Suppressor macrophage treated with lipopolysaccharide for 1 hour (primary cell): ENCODE measurements around the gene AGBL4.

Experiments
- DNase-seq, 3 donors: peaks; one replicate each; pipeline ENCODE4 v3.0.0-alpha.2; 2020 to 2022

AGBL4 gene

DNA sequence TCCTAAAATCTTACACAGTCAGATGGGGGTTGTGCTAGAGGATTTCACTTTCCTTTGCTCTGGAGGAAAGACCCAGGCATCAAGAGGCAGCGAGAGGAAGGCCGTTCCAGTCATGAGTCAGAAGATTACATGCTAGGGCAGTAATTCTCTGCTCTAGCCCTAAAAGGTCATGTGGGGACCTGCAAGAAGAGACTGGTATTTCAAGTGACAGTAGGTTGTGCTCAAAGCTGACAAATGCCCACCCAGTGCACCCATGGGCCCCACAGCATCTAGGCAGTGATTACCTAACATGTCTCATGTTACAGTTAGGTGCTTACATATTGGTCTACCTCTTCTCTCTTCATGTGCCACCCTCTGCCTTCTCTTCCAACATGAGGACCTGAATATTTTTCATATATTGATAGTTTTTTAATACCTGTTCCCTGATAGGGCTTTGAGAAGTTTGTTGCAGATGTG, 1147.4 kb downstream of the AGBL4 start:
- peak; percentile 14 to 27 (median 27) for DNase-seq

DNA sequence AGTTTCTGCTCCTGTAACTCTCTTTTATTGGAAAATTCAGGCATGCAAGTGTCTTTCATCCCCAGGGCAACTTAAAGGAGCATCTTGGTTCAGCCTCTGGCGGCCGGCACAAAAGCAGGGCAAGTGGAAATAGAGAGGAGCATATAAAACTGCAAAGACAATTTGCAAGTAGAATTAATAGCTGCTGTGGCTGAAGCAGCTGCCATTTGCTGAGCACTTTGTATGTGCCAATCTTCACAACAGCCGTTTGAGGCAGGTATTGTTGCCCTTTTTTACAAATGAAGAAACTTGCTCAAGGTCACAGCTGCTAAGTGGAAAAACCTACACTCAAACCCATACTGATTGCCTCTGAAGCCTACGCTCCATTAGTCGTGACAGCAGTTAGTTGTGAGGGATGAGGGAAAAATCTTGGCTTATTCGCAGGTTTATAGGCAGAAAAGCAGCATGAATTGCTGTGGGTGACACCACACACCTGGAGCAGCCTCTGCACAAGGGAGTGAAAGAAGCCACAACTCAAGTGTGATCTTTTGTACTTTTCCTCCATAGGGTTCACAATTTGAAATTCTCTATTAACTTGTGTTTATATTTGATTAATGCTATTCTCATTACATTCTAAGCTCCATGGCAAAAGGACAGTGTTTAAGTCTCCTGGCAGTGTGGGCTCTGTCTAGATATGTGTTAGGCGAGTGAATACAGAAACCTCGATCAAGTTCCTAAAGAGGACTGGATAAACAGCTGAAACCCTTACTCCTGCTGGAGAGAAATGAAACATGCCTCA, 1148.0 kb downstream of the AGBL4 start:
- no peak for DNase-seq

DNA sequence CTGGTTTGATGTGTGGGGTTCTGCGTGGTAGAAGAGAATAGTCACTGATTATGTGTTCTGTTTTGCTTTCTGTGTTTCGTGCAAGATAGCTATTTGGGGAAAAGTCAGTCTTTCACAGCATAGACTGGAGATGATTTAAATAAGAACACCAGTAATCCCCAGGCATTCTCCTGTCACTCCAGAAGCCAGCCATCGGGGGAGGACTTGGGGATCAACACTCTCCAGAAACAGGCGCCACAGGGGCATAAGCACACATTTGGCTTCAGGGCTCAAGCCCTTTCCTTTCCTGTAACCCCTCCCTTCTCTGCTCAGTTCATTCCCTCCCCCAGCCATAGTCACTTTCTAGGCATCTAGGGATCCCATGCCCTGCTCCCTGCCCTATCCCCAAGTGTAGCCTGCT, 1149.8 kb downstream of the AGBL4 start:
- no peak for DNase-seq

DNA sequence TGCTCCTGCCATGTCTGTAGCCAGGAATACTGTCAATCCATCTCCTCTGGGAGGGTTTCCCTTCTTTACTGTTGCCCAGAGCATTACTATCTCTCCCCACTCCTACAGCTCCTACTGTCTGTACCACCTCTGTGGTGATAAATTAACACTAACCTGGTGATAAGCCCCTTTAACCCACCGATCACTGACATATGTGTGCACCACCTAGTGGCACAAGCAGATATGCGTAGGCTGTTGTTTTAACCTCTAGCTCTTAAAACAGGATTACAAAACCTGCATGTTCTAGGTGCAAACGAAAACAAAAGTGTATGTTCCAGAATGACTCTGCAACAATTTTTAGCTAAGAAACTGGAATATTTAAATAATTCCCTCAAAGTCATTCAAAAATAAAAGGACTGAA, 1153.2 kb downstream of the AGBL4 start:
- DNase-seq: peak in 1 of 3 donors; percentile 12

DNA sequence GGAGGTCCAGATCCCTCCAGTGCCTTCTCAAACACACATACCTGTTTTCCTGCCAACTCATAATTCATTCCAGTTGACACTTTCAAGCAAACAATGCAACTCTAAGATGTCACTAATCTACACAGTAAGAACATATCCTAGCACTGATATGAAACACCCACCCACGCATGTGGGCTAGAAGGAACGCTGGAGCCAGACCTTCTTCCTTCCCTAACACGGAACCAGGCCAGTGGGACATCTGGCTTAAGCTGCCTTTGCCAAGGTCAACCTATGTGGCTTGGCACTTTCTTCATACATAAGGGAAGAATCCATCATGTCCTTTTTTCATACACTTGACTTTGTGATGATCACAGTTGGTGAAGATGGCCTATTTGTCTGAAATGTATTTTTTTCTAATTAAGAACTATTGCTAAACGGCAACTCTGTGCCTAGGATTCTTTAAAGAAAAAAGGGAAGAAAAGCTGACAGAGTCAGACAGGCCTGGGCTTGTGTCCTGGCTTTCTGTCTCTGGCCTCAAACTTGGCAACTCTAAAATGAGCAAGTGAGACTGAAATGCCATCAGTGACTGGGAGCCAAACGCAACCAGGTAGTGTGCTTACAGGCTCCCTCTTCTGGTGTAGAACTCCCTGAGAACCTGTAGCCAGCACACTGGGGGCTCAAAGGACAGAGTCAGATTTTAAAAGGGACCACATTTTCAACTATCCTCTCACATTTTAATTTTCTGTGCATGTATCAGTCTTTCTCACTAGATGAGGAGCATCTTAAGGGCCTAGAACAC, 1154.4 kb downstream of the AGBL4 start:
- no peak for DNase-seq

DNA sequence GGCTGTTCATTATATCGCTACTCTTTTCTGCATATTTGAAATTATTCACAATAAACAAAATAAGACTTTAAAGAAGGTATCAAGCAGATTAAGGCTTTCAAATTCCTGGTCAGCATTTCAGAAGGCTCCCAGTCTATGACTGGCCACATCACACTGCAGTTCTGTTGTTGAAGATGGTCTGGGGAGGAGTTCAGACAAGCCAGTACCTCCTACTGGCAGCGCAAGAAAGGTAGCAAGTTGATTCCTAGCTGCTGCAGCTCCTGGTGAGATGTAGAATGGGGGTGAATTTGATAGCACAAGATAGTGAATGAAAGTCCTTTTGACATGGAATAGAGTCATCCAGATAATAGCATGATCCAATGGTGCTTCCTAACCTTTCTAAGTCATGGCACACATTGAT, 1158.8 kb downstream of the AGBL4 start:
- no peak for DNase-seq

DNA sequence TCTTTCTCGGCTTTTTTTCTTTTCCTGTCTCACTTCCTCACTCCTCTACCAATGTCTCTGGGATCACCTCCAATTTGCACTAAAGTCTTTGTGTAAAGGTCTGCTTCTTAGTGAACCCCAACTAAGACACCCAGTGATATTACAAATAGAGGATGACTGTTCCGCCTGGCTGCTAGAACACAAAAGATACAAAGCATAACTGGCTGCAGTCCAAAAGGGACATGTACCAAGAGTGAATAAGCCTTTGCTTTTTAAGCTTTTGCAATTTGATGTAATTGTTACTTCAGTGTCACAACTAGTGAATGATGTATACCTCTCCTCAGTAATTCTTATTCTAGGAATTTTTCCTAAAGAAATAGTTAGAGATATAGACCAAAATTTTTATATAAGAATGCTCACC, 1164.3 kb downstream of the AGBL4 start:
- no peak for DNase-seq

DNA sequence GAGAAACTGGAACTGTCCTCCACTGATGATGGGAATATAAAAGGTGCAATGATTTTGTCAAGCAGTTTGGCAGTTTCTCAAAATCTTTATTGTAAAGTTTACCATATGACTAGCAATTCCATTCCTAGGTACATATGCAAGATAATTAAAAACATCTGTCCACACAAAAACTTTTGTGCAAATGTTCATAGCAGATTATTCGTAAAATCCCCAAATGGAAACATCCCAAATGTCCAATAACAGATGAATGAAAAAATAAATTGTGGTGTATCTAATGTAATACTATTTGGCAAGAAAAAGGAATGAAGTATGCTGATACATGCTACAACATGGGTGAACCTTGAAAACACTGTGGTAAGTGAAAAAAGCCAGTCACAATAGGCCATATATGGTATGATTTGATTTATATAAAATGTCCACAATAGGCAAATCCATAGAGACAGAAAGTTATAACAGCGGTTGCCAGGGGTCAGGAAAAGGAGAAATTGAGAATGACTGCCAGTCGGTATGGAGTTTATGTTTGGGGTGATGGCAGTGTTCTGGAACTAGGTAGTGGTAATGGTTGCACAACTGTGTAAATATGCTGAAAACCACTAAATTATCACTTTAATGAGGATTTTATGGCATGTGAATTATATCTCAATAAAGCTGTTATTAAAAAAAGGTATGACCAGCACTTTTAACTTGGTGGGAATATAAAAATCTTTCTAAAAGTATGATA, 1165.4 kb downstream of the AGBL4 start:
- DNase-seq: no peak

DNA sequence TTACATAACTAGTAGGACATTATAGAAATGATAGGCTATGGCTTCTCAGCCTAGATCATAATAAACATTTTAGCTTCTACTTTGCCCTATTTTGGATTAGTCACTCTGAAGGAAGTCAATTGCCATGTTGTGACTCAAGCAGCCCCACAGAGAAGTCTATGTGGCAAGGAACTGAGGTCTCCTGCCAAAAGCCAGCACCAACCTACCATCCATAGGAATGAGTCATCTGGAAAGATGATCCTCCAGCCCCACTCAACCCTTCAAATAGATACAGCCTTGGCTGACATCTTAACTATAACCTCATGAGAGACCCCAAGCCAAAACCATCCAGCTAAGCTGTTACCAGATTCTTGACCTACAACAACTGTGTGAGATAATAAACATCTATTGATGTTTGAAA, 1170.7 kb downstream of the AGBL4 start:
- DNase-seq: peak; percentile 60 to 79 (median 71)

DNA sequence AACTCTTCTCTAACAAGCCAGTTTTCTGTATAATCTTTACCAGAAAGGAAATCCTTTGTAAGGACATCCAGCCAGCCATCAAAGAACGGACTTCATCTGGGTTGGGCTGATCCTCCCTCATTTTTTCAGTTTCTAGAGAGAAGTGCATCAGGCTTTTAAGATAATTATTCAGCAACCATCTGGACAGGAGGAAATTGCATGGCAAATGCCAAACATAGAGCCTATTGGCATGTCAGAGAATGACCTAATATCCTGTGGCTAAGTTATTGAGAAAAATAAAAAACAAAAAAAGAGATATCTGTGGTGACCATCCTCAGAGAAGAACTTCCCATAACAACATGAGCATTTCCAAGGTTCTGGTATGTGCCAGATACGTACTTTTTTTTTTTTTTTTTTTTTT, 1172.1 kb downstream of the AGBL4 start:
- DNase-seq: peak; percentile 24 to 68 (median 47)

DNA sequence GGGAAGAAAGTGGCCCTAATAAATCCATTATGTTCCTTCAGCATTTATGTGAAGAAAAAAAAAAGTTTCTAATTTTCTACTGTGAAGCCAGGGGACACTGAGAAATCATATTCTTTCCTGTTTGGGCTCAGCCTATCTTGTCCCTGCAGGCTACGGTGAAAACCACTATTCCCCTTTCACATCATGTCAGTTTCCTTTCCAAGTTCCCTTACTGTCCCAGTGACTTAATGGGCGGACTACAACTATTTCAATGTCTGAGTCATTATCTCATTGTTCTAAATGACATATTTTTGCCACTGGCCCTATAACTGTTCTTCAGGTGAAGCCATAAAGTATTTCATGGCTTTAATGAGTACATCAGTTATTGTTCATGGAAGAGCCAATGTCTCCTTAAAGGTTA, 1175.7 kb downstream of the AGBL4 start:
- peak; percentile 71 to 85 (median 78) for DNase-seq

DNA sequence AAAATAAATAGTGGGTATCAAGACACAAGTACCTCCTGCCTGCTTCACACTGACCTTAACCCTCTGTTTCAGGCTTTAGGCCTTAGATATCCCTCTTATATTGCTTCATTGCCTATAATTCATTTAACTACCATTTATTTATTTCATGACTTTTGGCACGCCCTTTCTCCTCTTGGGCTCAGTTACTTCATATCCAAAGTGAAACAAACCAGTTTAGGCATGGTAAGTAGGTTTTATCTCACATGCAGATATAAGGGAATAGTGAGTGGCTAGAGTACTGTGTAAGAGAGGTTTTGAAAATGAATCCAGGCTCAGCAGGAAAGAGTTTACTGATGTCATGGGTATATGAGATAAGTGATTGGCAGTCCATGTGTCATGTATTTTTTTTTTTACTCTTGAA, 1177.3 kb downstream of the AGBL4 start:
- peak in 1 of 3 donors; percentile 16 for DNase-seq

DNA sequence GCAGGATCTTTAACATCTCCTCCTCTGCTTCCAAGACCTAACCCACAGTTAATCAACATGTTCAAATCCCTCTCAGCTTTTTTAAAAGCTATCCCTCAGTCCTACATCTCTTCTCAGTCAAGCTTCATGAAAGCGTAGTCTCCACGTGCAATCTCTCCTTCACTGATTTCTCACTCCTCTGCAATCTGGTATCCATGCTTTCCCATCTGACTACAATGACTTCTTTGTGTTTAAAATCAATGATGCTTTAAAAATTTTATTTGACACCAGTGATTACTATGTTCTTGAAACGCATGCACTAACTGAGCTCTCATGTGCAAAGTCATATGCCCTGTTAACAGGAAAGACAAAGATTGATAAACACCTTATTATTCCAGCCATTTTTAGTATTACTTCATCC, 1179.6 kb downstream of the AGBL4 start:
- no peak for DNase-seq

DNA sequence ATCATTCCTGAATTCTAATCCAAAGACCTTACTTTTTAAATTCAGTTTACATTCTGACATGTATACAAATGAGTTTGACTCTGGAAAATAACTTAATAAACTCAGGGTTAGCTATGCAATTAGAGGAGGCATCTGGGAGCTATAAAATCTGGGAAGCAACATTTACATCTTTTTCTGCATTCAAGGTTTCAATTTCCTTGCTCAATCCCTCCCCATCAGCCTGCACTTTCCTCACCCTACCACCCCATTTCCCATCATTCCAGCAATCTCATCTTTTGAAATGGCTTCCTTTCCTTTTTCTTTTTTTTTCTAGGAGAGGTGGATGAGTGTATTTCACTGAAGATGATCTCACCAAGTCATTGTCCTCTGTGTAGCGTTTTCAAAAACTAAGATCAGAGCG, 1181.8 kb downstream of the AGBL4 start:
- DNase-seq: no peak

DNA sequence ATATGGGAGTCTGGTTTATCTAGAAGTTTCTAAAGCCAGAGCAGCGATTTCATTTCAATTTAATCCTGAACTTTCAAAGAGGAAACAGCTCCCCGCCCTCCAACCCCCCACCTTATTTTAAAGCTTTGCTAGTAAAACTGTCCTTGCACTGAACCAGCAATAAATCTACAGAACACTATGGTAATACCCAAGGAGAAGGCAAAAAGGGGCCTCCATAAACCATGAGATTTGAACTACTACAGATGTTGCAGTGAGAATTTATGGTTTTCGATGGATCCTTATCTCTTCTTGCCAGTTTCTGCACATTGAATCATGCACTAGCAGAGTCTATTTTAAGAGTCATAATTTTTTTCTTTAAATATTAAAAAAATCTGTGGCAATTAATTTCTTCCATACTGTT, 1182.3 kb downstream of the AGBL4 start:
- no peak for DNase-seq

DNA sequence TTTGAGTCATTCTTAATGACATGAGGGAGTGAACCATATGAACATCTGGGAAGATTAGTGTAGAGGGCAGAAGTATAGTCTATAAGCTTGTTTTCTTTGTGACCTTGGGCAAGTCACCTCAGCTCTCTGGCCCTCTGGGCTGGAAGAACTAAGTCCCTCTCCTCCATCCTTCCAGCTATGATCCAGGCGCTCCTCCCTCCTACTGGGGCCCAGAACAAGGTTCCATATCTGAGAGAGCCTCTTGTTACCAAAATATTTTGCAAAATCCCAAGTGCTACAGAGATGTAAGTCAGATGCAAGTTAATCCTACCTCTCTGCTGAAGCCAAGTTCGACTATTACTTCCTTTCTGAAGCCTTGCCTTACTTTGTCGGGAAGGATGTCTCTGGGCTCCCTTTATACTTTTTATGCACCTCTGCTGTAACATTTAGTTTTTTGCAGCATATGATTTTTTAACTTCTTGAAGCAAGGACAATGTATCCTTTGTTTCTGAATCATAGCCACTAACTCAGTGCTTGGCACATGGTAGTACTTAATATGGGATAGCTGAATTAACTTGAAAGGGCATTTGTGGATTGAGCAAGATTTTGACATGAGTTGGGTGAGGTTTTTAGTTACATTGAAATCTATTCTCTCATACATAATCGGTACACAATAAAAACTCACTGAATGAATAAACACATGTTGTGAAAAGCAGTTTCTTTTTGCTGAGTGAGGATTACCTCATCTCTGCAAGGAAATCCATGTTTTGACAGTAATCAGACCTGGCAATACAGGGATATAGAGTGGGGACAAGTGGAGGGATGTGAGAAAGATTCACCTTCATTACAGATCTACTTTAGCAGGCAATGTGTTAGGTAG, 1192.4 kb downstream of the AGBL4 start:
- DNase-seq: no peak

DNA sequence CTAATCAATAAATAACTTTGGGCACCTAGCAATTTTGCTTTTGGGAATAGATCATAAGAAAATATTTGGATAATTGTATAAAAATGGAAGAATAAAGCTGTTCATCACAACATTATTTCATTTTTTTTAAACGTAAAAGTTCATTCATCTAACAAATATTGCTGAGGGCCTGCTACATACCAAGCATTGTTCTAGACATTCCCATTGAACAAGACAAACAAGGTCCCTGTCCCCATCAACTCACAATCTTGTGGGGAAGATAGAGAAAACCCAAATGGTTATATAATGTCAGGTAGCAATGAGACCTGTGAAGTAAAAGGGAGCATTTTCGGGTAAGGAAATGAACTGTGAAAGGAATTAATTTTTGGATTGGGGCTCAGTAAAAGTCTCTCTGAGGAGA, 1193.0 kb downstream of the AGBL4 start:
- DNase-seq: no peak

DNA sequence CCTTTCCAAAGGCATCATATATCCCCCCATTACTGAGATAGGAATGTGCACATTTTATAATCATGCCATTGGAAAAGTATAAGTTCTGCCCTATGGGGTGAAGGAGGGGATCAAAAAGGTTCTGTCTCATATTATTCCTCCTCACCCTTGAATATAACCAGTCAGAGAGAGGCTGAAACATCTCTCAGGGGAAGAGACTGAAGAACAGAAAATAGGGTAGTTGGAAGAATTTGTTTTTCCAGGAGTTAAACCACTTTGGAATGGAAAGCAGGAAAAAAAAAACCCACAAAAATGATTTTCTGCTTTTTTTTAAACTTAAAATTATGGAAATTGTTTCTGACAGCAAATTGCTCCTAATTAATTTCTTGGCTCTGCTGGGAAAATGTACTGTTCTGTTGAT, 1194.3 kb downstream of the AGBL4 start:
- DNase-seq: no peak

DNA sequence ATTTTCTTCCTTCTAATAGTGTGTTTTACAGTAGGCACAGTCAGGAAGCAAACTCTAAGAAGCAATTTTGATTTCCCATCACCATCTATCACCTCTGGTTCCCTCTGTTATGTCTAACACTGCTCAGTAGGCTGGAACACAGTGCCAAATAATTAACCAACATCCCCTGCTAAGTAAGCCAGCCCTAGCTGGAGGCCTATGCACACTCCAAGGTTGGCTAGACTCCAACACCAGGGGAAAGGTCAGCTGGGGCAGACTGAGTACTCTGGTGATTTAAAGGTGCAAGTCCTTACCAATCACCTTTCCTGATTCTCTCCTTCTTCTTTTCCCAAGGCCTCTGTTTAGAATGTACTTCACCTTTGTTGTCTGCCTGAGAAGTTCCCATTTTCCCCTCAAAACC, 1200.6 kb downstream of the AGBL4 start:
- no peak for DNase-seq

DNA sequence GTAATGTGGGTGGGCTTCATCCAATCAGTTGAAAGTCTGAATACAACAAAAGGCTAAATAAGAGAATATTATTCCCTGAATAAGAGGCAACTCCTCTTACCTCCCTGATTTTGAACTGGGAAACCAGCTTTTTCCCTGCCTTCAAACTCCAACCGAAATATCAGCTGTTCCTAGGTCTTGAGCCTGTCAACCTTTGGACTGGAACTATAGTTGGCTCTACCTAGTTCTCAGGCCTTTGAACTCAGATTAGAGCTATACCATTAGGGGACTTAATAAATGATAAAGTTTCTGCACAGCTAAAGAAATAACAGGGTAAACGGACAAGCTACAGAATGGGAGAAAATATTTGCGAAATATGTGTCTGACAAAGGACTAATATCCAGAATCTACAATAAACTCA, 1203.3 kb downstream of the AGBL4 start:
- no peak for DNase-seq

DNA sequence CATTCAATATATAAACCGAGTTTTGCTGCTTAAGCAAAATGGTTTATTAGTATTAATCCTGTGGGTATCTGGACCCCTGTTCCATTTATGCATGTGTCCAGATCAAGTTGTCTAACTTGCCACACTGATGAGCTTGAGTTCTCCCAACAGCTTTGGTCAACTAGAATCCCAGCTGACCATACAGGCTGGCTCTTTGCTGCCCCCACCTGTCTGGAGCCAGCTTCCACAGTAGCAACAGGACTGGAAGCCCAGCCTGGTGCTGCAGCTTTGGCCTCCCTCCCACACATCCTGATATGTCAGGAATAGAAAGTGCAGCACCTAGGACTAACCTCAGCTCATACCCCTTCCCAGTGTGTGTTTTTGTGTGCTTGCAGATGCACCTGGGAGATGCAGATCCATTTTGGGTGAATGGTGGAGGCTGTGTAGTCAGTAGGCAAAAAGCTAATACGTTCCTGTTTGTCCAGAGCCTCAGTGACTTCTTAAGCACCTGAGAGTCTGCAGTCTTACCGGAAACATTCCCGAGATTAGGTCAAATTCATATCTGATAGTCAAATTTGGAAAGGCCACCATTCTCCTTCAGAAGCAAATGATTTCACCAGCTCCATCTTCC, 1206.1 kb downstream of the AGBL4 start:
- peak; percentile 73 to 83 (median 79) for DNase-seq

DNA sequence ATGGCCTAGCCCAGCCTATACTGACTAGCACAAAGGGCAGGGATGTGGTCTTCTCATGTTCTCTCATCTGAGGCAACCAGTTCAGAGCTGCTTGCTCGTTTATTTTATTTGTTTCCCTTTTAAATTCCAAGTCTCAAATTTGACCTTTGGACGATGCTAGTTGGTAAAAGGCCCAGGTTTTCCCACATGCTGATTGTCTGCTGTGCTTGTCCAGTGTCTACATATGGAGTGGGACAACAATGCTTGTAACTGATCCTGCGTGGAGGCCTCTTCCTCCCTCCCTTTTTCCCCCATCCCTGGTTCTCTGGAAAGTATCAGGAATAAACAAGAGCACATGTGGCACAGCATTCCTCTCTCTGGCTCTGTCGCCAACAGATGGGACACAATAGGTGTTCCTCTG, 1213.0 kb downstream of the AGBL4 start:
- no peak for DNase-seq
